ENCODE results near the gene GRM3. TPM values are rescaled to one million over a fixed set of nuclear protein-coding genes. Genes with fewer than 3 reads are reported as not detected.

The GRM3 gene
- total and polyA plus RNA-seq, 4 donors = 0.17 TPM; not detected in 3

DNA sequence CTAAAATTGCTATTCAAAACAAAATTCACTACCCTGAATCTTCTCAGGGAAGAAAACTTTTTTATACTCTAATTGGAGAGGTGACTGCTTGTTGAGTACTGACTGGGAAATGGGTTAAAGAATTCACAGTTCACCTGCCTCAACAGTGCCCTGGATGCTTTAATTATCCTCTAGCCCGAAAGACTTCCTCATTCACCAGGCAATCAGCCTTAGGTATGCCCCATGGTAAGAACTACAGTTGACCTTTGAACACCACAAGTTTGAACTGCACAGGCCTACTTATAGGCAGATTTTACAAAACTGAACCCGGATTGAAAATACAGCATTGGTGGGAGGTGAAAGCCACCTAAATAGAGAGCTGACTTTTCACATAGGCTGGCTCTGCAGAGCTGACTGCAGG, 240.4 kb downstream of the GRM3 start:
- Histone ChIP-seq H3K4me3 (no peak overlapping the region), H3K36me3 (ENCODE audit: control insufficient read depth in 4 of 4, insufficient read depth in 4 of 4, low read length in 4 of 4) (peaks cover 0 to 5% (median 0%) of the 10 kb centered on the region in 4 donors), H3K27ac (ENCODE audit: low read depth in 1 of 2, low read length in 1 of 2) (no peak overlapping the region), H3K4me1 (ENCODE audit: control insufficient read depth in 5 of 5, insufficient read depth in 5 of 5, low read length in 5 of 5) (peaks cover 0 to 1% (median 0%) of the 10 kb centered on the region in 5 donors), H3K9ac (ENCODE audit: insufficient read depth in 1 of 2, low read length in 2 of 2) (no peak overlapping the region), H3K27me3 (ENCODE audit: control insufficient read depth in 3 of 3, insufficient read depth in 3 of 3, low read length in 2 of 3) (no peaks in the 10 kb centered on the region), H3K9me3 (ENCODE audit: control insufficient read depth in 4 of 4, insufficient read depth in 3 of 4, low read length in 3 of 4) (peaks cover 0 to 3% (median 0%) of the 10 kb centered on the region in 4 donors)
- ATAC-seq (ENCODE audit: insufficient read depth, low FRiP score) (no peak), DNase-seq (no peak)
- 88 to 93% methylated on average over 2 of the region's 2 CpGs for WGBS, 2 donors
- TF ChIP-seq, protein P1, sequence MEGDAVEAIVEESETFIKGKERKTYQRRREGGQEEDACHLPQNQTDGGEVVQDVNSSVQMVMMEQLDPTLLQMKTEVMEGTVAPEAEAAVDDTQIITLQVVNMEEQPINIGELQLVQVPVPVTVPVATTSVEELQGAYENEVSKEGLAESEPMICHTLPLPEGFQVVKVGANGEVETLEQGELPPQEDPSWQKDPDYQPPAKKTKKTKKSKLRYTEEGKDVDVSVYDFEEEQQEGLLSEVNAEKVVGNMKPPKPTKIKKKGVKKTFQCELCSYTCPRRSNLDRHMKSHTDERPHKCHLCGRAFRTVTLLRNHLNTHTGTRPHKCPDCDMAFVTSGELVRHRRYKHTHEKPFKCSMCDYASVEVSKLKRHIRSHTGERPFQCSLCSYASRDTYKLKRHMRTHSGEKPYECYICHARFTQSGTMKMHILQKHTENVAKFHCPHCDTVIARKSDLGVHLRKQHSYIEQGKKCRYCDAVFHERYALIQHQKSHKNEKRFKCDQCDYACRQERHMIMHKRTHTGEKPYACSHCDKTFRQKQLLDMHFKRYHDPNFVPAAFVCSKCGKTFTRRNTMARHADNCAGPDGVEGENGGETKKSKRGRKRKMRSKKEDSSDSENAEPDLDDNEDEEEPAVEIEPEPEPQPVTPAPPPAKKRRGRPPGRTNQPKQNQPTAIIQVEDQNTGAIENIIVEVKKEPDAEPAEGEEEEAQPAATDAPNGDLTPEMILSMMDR (IDR thresholded peaks at IDR 0.05; ENCODE audit: control extremely low read depth, extremely low read depth) = no peak

DNA sequence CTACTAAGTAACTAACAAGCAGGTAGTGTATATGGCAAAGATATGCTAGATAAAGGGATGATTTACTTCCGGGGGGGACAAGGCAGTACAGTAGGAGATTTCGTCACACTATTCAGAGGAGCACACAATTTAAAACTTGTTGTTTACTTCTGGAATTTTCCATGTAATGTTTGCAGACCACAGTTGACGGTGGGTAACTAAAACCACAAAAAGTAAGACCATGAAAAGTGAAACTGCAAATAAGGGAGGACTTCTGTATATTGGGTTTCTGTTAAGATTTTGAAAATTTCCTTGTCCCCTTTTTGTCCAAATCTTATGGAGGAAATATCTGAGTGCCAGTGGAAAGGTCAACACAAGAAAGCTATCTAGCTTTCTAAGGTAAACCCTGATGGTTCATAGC, 245.8 kb downstream of the GRM3 start:
- Histone ChIP-seq H3K27ac (ENCODE audit: low read depth in 1 of 2, low read length in 1 of 2) (no peak overlapping the region), H3K27me3 (ENCODE audit: control insufficient read depth in 3 of 3, insufficient read depth in 3 of 3, low read length in 2 of 3) (no peaks in the 10 kb centered on the region), H3K4me3 (no peak overlapping the region), H3K36me3 (ENCODE audit: control insufficient read depth in 4 of 4, insufficient read depth in 4 of 4, low read length in 4 of 4) (peaks cover 0 to 10% (median 2%) of the 10 kb centered on the region in 4 donors), H3K9me3 (ENCODE audit: control insufficient read depth in 4 of 4, insufficient read depth in 3 of 4, low read length in 3 of 4) (peaks cover 0 to 3% (median 0%) of the 10 kb centered on the region in 4 donors), H3K4me1 (ENCODE audit: control insufficient read depth in 5 of 5, insufficient read depth in 5 of 5, low read length in 5 of 5) (no peaks in the 10 kb centered on the region), H3K9ac (ENCODE audit: insufficient read depth in 1 of 2, low read length in 2 of 2) (no peak overlapping the region)
- TF ChIP-seq, protein P1 (IDR thresholded peaks at IDR 0.05; ENCODE audit: control extremely low read depth, extremely low read depth) = no peak
- no peak for ATAC-seq (ENCODE audit: insufficient read depth, low FRiP score)
- WGBS, 2 donors = 82 to 85% methylated on average over 3 of the region's 3 CpGs
- no peak for DNase-seq

DNA sequence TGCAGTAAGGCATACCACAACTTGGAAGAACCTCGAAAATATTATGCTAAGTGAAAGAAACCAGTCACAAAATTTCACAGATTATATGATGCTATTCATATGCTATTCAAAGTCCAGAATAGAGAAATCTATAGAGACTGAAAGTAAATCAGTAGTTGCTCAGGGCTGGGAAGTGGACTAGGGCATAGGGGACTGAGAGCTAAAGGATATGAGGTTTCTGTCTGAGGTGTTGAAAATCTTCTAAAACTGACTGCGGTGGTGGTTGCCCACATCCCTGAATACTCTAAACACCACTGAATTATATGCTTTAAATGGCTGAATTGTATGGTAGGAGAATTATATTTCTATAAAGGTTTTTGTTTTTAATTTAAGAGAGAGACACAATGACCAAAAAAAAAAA, 254.5 kb downstream of the GRM3 start:
- DNase-seq = no peak
- TF ChIP-seq, protein P1 (IDR thresholded peaks at IDR 0.05; ENCODE audit: control extremely low read depth, extremely low read depth) = no peak

DNA sequence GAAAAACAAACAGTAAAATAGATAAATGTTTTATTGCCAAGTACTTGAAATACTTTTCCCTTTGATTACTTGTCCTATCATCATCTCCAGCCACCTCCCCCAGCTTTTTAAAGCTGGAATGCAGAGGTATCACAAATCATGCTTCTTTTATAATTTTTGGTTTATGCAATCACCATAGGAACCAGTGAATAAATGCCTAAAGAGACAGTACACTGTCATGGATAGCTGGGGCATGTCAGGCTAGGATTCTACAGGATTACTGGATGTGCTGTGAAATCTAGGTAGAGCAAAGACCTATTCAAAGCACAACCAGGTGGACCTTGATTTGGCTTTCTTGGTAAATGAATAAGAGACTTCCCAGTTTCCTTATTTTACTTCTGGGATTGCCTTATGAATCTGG, 257.2 kb downstream of the GRM3 start:
- Histone ChIP-seq H3K4me1 (ENCODE audit: control insufficient read depth in 5 of 5, insufficient read depth in 5 of 5, low read length in 5 of 5) (no peaks in the 10 kb centered on the region), H3K9ac (ENCODE audit: insufficient read depth in 1 of 2, low read length in 2 of 2) (no peak overlapping the region), H3K4me3 (no peak overlapping the region), H3K9me3 (ENCODE audit: control insufficient read depth in 4 of 4, insufficient read depth in 3 of 4, low read length in 3 of 4) (no peaks in the 10 kb centered on the region), H3K27me3 (ENCODE audit: control insufficient read depth in 3 of 3, insufficient read depth in 3 of 3, low read length in 2 of 3) (no peaks in the 10 kb centered on the region), H3K27ac (ENCODE audit: low read depth in 1 of 2, low read length in 1 of 2) (no peak overlapping the region), H3K36me3 (ENCODE audit: control insufficient read depth in 4 of 4, insufficient read depth in 4 of 4, low read length in 4 of 4) (peaks cover 0 to 4% (median 0%) of the 10 kb centered on the region in 4 donors)
- TF ChIP-seq, protein P1 (IDR thresholded peaks at IDR 0.05; ENCODE audit: control extremely low read depth, extremely low read depth) = no peak
- ATAC-seq (ENCODE audit: insufficient read depth, low FRiP score) (no peak), DNase-seq (no peak)

More for the DNA sequence above, 254.5 kb downstream of the GRM3 start:
- WGBS, 2 donors = 92 to 95% methylated on average over 2 of the region's 2 CpGs
- Histone ChIP-seq H3K36me3 (ENCODE audit: control insufficient read depth in 4 of 4, insufficient read depth in 4 of 4, low read length in 4 of 4) (peaks cover 0 to 4% (median 0%) of the 10 kb centered on the region in 4 donors), H3K27ac (ENCODE audit: low read depth in 1 of 2, low read length in 1 of 2) (no peak overlapping the region), H3K4me3 (no peak overlapping the region), H3K9me3 (ENCODE audit: control insufficient read depth in 4 of 4, insufficient read depth in 3 of 4, low read length in 3 of 4) (no peaks in the 10 kb centered on the region), H3K9ac (ENCODE audit: insufficient read depth in 1 of 2, low read length in 2 of 2) (no peak overlapping the region), H3K27me3 (ENCODE audit: control insufficient read depth in 3 of 3, insufficient read depth in 3 of 3, low read length in 2 of 3) (no peaks in the 10 kb centered on the region), H3K4me1 (ENCODE audit: control insufficient read depth in 5 of 5, insufficient read depth in 5 of 5, low read length in 5 of 5) (no peaks in the 10 kb centered on the region)
- ATAC-seq (ENCODE audit: insufficient read depth, low FRiP score) = no peak
